ENCODE results near the gene TATDN2.

Gene TATDN2

GRCh38 chr3:10322352-10322710 lies 74.1 kb downstream of the TATDN2 start:
- no peak for DNase-seq

GRCh38 chr3:10327592-10327991 lies 79.3 kb downstream of the TATDN2 start:
- DNase-seq, result no peak

- no peak for DNase-seq
These were observed 80.3 kb downstream of the TATDN2 start for GRCh38 chr3:10328460-10329071.

- no peak for DNase-seq
These were observed 81.3 kb downstream of the TATDN2 start for GRCh38 chr3:10329495-10330015.

GRCh38 chr3:10330319-10330718 lies 82.1 kb downstream of the TATDN2 start:
- DNase-seq, result no peak

Data from activated CD8-positive, alpha-beta memory T cell treated with anti-CD3 and anti-CD28 coated beads for 24 hours (primary cell).